Neural progenitor cell (in vitro differentiated cells): ENCODE measurements around the gene APOBEC3G.

Source experiments
- CTCF ChIP-seq: fragments of 200-600 bp; sonication (generic); IDR thresholded peaks from 2 replicates; pipeline ENCODE4 v1.5.1; 2017; ENCODE audit warnings: antibody characterized with exemption, mild to moderate bottlenecking
- EZH2 ChIP-seq: fragments of 200-600 bp; sonication (generic); IDR thresholded peaks from 2 replicates; pipeline ENCODE4 v1.6.1; 2017; ENCODE audit warnings: antibody characterized with exemption, mild to moderate bottlenecking, moderate library complexity

- no peak for TF ChIP-seq CTCF
- TF ChIP-seq EZH2, result no peak
These were observed 38.5 kb downstream of the APOBEC3G start for GRCh38 chr22:39115570-39115969.
